HFFc6 (cell line): ENCODE results near the gene NOXA1. TPM values are rescaled to one million over a fixed set of nuclear protein-coding genes. Genes with fewer than 3 reads are reported as not detected.

ENCODE experiments used
- DNase-seq: peaks from one replicate; pipeline ENCODE4 v3.0.0-alpha.2; 2018
- H3K27ac Mint-ChIP-seq: 2 replicates; pipeline ENCODE4 v1.8.0; 2020; ENCODE audit warnings: mild to moderate bottlenecking, mixed read lengths
- H3K27me3 Mint-ChIP-seq: 2 replicates; pipeline ENCODE4 v1.8.0; 2021; ENCODE audit warnings: mild to moderate bottlenecking, moderate library complexity, mixed read lengths; ENCODE audit not compliant: insufficient read depth
- H3K36me3 Mint-ChIP-seq: 2 replicates; pipeline ENCODE4 v1.8.0; 2021; ENCODE audit warnings: low read depth, mixed read lengths
- H3K4me1 Mint-ChIP-seq: 2 replicates; pipeline ENCODE4 v1.8.0; 2020; ENCODE audit warnings: low read depth, mixed read lengths
- H3K4me3 Mint-ChIP-seq: 2 replicates; pipeline ENCODE4 v1.8.0; 2020; ENCODE audit warnings: mild to moderate bottlenecking, moderate library complexity, mixed read lengths
- H3K9me3 Mint-ChIP-seq: 2 replicates; pipeline ENCODE4 v1.8.0; 2020; ENCODE audit warnings: mild to moderate bottlenecking, mixed read lengths
- CTCF ChIP-seq: fragments of 200-600 bp; sonication (generic); IDR thresholded peaks from 2 replicates; pipeline ENCODE4 v1.5.0; 2021; ENCODE audit warnings: antibody characterized with exemption, mild to moderate bottlenecking
- total RNA-seq, 6 experiments: library from RNA; stranded (reverse); fragmentation: NEBNext Ultra II Directional; extraction: Animal tissue kit (Norgen Biotek cat#: 25700); gene quantifications; 2 replicates in 1 of 6; 3 replicates in 5 of 6; pipeline ENCODE4 v1.2.3, GENCODE V29; 2021

NOXA1 gene
- total RNA-seq, 6 experiments from 2014 or later: 0.09 to 0.36 (median 0.20) TPM; not detected in 1

- peaks cover 3% of the 10 kb centered on the region; the same call in 1 of the 2 replicates for H3K9me3 Mint-ChIP-seq
- H3K4me3 Mint-ChIP-seq: no peak overlapping the region
- H3K27ac Mint-ChIP-seq: no peak overlapping the region
- no peak for TF ChIP-seq CTCF
- H3K36me3 Mint-ChIP-seq: peaks cover 16% of the 10 kb centered on the region; the same call in 1 of the 2 replicates
- no peaks in the 10 kb centered on the region; the same call in 1 of the 2 replicates for H3K27me3 Mint-ChIP-seq
- DNase-seq: peak; percentile 53
- peaks cover 4% of the 10 kb centered on the region; the same call in 1 of the 2 replicates for H3K4me1 Mint-ChIP-seq
Measured at GRCh38 chr9:137396227-137396626, 27.0 kb upstream of the NOXA1 start.

- H3K4me3 Mint-ChIP-seq: no peak overlapping the region
- no peak for TF ChIP-seq CTCF
- peaks cover 16% of the 10 kb centered on the region; the same call in 1 of the 2 replicates for H3K36me3 Mint-ChIP-seq
- H3K4me1 Mint-ChIP-seq: peaks cover 4% of the 10 kb centered on the region; the same call in 1 of the 2 replicates
- peaks cover 3% of the 10 kb centered on the region; the same call in 1 of the 2 replicates for H3K9me3 Mint-ChIP-seq
- no peak for DNase-seq
- no peak overlapping the region for H3K27ac Mint-ChIP-seq
- no peaks in the 10 kb centered on the region; the same call in 1 of the 2 replicates for H3K27me3 Mint-ChIP-seq
Measured at GRCh38 chr9:137396634-137397367, 26.4 kb upstream of the NOXA1 start.

- no peak for TF ChIP-seq CTCF
Measured at GRCh38 chr9:137397675-137398423, 25.3 kb upstream of the NOXA1 start.

GRCh38 chr9:137398561-137399468 lies 24.4 kb upstream of the NOXA1 start:
- H3K4me1 Mint-ChIP-seq: peaks cover 4% of the 10 kb centered on the region; the same call in 1 of the 2 replicates
- H3K27ac Mint-ChIP-seq: no peak overlapping the region
- H3K36me3 Mint-ChIP-seq: peaks cover 23% of the 10 kb centered on the region
- H3K4me3 Mint-ChIP-seq: no peak overlapping the region
- DNase-seq: no peak
- H3K9me3 Mint-ChIP-seq: peaks cover 3% of the 10 kb centered on the region; the same call in 1 of the 2 replicates
- no peaks in the 10 kb centered on the region; the same call in 1 of the 2 replicates for H3K27me3 Mint-ChIP-seq
- TF ChIP-seq CTCF: no peak

More at GRCh38 chr9:137397675-137398423, 25.3 kb upstream of the NOXA1 start:
- Mint-ChIP-seq H3K9me3 (peaks cover 3% of the 10 kb centered on the region; the same call in 1 of the 2 replicates), H3K4me3 (no peak overlapping the region), H3K27me3 (no peaks in the 10 kb centered on the region; the same call in 1 of the 2 replicates), H3K36me3 (peaks cover 23% of the 10 kb centered on the region), H3K27ac (no peak overlapping the region), H3K4me1 (peaks cover 4% of the 10 kb centered on the region; the same call in 1 of the 2 replicates)
- DNase-seq: no peak

GRCh38 chr9:137402746-137403145 lies 20.4 kb upstream of the NOXA1 start:
- Mint-ChIP-seq H3K9me3 (no peaks in the 10 kb centered on the region), H3K27ac (no peak overlapping the region), H3K4me1 (peaks cover 8% of the 10 kb centered on the region), H3K36me3 (peaks cover 16% of the 10 kb centered on the region), H3K27me3 (peaks cover 3% of the 10 kb centered on the region; the same call in 1 of the 2 replicates), H3K4me3 (no peak overlapping the region)
- no peak for TF ChIP-seq CTCF
- DNase-seq: no peak
